NCI-H345 treated with DMSO at 0.1 percent for 48 hours (cell line): ENCODE data around the gene PPP1R26.

Experiments
- DNase-seq: peaks from one replicate; lab custom pipeline; 2025; ENCODE audit not compliant: unreplicated experiment; lab: John Stamatoyannopoulos, UW

The PPP1R26 gene

DNA sequence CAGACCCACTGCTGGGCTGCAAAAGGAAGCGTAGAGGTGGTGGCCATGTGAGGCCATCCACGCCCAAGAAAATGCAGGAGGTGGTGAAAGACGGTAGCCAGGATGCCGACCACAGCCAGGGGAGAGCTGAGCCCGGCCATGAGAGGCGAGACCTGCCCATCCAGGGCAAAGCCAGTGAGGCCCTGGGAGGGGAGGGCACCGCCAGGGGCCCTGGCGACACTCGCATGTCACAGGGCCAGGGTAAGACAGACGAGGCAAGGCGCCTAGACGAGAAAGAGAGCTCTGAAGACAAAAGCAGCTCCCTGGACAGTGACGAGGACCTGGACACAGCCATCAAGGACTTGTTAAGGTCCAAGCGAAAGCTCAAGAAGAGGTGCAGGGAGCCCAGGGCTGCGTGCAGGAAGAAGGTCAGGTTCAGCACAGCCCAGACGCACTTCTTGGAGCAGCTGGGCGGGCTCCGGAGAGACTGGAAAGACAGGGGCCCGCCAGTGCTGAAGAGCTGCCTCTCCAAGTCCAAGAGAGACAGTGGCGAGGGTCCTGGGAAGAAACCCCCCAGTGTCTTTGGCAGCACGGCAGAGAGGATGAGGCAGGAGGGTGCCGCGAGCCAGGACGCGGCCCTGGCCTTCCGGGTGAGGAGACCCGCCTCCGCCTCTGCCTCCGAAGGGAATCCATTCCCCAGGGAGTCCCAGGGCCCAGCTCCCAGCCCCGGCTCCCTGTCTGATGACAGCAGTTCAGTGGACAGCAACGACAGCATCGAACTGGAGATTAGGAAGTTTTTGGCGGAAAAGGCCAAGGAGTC is 6.9 kb downstream of the PPP1R26 start:
- DNase-seq: no peak

- no peak for DNase-seq
Measured at GRCh38 chr9:135487281-135488012, 7.9 kb downstream of the PPP1R26 start.

- no peak for DNase-seq
Measured at GRCh38 chr9:135488013-135488330, 8.4 kb downstream of the PPP1R26 start.

DNA sequence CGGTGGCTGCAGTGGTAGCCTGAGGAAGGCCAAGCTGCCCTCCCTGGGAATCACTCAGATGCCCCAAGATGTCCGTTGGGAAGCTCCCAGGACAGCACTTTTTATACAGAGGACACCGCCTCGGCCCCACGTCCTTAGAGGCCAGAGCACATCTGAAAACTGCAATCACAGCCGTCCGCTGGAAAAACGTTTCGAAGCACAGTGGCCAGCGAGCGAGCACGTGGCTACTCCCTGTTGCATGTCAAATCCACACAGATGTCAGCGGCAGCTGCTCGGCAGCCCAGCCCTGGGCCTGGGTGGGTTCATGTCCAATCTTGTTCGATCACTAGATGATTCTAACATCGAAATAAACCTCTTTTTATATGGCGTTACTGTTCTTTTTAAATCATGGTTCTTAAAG is 8.9 kb downstream of the PPP1R26 start:
- DNase-seq: no peak

GRCh38 chr9:135489188-135489906 is 9.8 kb downstream of the PPP1R26 start:
- no peak for DNase-seq

GRCh38 chr9:135490166-135490870 is 10.7 kb downstream of the PPP1R26 start:
- DNase-seq: no peak

- no peak for DNase-seq
Measured at GRCh38 chr9:135490980-135491464, 11.4 kb downstream of the PPP1R26 start.

DNA sequence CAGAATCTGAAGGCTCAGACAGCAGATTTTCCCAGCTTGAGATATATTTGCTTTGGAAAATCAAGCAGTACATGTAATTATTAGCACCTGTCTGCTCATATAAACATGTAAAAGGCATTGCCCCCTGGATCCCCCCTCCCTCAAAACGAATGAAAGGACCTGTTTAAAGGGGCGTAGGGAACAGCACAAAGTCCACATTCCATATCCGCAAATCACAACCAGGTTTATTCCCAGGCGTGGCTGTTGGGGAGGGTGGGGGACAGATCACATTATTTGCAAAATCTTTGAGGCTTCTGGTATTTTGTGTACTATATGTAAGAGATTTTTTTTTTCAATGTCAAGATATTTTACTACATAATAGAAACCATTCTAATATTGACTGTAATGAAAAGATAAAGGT is 12.2 kb downstream of the PPP1R26 start:
- no peak for DNase-seq

DNA sequence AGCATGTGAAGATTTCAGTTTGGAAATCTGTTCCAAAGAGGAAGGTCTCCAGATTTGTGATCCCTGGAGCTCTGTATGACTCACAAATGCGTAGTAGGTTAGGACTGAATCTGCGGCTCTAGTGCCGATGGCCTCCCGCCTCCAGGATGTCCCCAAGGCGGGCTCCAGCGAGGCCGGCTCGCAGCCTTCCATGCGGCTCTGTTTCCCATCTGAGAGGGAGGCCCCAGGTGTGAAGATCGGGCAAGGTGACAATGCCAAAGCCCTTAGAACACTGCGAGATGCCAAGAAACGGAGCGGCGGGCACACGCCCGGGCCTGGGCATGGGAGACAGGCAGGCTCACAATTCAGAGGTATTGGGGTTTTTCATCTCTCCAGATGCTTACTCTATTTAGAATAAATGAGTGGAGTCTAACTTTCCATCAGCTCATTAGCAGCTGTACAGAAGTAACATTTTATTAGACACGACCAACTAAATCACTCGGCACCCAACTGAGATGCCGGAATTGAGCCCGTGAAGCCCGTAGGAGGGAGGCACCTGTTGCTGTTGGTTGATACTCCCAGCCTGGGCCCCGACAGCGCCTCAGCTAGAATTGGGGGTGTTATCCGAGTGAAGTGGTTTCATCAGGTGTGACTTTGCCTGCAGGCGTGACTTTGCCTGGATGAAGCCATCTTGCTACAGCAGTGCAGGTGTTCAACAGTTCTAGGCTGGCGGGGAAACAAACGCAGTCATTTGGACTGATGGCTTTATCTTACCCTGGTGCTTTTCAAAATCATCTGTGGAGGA is 13.5 kb downstream of the PPP1R26 start:
- DNase-seq: no peak

GRCh38 chr9:135494791-135495559 is 15.4 kb downstream of the PPP1R26 start:
- DNase-seq: no peak

- DNase-seq: no peak
Measured at GRCh38 chr9:135498381-135499126, 19.0 kb downstream of the PPP1R26 start.

DNA sequence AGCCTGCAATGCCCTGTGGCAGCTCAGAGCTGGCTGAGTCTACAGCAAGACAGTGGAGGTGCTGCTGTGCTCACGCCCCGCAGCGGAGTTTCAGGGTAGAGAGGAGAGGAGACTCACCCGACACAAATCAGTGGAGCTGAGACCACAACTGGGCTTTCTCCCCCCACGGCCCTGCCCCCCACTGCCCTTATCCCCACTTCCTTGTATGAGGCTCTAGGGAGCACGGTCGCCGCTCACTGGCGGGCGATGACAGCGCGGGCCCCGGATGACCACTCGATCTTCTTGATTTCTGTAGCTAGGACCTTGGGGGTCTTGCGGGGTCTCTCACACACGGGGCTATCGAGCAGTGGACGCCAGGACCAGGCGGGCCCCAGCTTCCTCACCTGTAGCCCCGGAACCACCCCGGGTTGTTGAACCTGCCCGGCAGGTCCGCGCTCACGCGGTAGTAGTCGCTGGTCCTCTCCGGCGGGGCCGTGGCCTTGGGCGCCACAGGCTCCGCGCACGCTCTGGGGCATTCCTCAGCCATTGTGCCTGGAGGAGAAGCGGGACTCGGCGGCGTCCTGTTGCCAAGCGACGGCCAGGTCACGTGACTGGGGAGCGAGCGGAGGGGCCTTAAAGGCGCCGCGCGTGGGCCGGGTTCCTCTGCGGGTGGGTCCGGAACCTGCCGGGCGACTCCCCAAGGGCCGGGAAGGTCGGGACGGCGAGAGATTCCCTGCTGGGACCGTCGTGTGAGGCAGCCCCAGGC is 19.9 kb downstream of the PPP1R26 start:
- DNase-seq: peak; percentile 68

- no peak for DNase-seq
Measured at GRCh38 chr9:135500071-135500524, 20.5 kb downstream of the PPP1R26 start.

DNA sequence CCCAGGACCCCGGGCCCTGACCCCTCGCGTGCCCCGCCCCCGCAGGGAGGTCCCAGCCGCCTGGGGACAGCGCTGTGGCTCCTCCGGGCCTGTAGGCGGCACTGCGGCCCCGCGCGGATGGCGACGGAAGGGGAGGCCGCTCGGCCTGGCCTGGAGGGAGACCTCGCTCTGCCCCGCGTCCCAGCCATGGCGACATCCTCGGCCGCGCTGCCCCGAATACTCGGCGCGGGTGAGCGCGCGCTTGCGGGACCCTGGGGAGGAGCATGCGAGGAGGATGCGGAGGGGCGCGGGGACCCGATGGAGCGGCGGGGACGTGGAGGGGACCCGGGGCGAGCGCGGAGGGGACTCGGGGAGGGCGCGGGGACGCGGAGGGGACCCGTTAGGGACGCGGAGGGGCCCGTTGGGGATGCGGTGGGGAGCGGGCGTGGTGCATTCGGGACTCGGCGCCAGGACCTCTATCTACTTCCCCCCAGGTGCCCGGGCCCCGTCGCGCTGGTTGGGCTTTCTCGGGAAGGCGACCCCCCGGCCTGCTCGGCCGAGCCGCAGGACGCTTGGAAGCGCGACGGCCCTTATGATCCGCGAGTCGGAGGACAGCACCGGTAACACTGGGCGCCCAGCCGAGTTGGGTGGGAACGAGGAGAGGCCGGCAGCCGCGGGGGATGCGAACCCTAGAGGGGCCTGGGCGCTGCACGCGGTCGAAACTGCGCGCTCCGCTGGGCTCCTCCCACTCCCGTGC is 21.1 kb downstream of the PPP1R26 start, which contains the start of gene MRPS2:
Gene MRPS2 (plus strand): TSS at position 158 of the 736 bp plus-strand sequence. CDS start 29 bp downstream, at position 187.
- DNase-seq: peak; percentile 70

- DNase-seq: no peak
Measured at GRCh38 chr9:135501261-135502167, 21.9 kb downstream of the PPP1R26 start.

DNA sequence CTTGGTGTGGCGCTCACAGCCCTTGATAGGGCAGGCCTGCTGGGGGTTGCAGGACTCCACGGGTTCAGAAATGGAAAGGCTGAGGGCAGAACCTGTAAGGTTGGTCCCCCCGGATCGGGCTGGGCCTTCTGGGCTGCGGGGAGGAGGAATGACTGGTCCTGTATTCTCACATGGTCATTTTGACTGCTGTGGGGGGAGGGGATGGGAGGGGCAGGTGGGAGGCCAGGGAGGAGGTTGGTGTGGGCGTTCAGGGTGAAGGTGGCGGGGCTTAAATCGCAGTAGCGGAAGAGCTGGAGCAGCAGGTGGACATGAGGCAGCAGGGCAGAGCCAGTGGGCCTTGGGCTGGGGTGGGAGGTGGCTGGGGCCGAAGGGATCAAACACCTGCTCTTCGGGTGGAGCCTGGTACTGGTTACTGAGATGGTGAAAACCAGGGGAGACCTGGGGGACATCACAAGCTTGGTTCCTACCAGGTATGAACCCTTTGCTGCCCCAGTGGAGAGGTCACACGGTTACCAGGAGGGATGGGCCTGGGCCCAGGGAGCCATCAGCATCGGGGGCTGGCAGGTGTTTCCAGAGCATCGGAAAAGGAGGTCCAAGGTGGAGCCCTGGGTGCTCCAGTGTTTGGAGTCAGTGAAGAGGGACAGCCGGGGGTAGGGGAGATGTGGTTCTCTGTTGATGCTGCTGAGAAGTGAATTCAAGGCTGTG is 22.7 kb downstream of the PPP1R26 start:
- no peak for DNase-seq
